Fibroblast of lung (primary cell): ENCODE measurements around the gene MAD2L1.
A peak's percentile ranks its signal among the peaks of the same experiment; 100 is the strongest.

Source experiments
- EZH2 ChIP-seq: IDR thresholded peaks from 2 replicates; pipeline ENCODE4 v1.5.1; 2012; ENCODE audit warnings: low read length, control low read depth, mild to moderate bottlenecking; ENCODE audit errors: missing control alignments
- TF ChIP-seq, protein P1 (sequence below), 2 donors: IDR thresholded peaks in 1 of 2; conservative IDR thresholded peaks in 1 of 2; 1 replicate in 1 of 2; 2 replicates in 1 of 2; pipeline ENCODE4 v1.5.1; 2011 to 2012; ENCODE audit warnings: low read length in 2 of 2, control low read depth in 1 of 2, inconsistent platforms in 1 of 2, low read depth in 1 of 2, mild to moderate bottlenecking in 1 of 2

DNA sequence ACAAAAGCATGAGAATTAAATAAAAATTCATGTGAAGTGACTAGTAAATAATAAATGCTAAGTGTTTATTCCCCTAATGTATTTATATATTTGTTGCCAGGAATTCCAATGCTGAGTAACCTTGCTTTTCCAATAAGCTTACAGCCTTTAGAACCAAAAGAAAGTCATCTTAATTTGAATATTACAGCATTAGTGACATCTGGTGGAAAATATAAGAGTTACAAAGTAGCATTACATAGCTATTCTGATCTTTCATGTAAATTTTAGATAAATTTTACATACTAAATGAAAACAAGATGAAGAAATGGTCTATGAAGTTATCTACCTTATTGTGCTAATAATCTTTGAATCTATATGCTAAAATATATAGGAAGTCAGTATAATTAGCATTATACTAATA, 10.4 kb downstream of the MAD2L1 start:
- no peak for TF ChIP-seq EZH2
- TF ChIP-seq, protein P1, sequence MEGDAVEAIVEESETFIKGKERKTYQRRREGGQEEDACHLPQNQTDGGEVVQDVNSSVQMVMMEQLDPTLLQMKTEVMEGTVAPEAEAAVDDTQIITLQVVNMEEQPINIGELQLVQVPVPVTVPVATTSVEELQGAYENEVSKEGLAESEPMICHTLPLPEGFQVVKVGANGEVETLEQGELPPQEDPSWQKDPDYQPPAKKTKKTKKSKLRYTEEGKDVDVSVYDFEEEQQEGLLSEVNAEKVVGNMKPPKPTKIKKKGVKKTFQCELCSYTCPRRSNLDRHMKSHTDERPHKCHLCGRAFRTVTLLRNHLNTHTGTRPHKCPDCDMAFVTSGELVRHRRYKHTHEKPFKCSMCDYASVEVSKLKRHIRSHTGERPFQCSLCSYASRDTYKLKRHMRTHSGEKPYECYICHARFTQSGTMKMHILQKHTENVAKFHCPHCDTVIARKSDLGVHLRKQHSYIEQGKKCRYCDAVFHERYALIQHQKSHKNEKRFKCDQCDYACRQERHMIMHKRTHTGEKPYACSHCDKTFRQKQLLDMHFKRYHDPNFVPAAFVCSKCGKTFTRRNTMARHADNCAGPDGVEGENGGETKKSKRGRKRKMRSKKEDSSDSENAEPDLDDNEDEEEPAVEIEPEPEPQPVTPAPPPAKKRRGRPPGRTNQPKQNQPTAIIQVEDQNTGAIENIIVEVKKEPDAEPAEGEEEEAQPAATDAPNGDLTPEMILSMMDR (conservative IDR thresholded peaks at IDR 0.05 in 1 of 2, IDR thresholded peaks at IDR 0.05 in 1 of 2; ENCODE audit: low read depth in 1 of 2, low read length in 2 of 2) = peak in 1 of 2 donors; percentile 20
